GM18870 (cell line): Measurements from ENCODE around the gene MMRN2.
"Not testable (repeated sequence)": the region's sequence is repeated elsewhere in the genome, so short reads cannot be mapped to it uniquely, and the experiment has no call there.

Experiments used
- ATAC-seq: cut with Tn5 transposase; IDR thresholded peaks from one replicate; pipeline ENCODE4 v1.9.1; 2021; ENCODE audit warnings: moderate library complexity; ENCODE audit not compliant: unreplicated experiment

MMRN2 gene

DNA sequence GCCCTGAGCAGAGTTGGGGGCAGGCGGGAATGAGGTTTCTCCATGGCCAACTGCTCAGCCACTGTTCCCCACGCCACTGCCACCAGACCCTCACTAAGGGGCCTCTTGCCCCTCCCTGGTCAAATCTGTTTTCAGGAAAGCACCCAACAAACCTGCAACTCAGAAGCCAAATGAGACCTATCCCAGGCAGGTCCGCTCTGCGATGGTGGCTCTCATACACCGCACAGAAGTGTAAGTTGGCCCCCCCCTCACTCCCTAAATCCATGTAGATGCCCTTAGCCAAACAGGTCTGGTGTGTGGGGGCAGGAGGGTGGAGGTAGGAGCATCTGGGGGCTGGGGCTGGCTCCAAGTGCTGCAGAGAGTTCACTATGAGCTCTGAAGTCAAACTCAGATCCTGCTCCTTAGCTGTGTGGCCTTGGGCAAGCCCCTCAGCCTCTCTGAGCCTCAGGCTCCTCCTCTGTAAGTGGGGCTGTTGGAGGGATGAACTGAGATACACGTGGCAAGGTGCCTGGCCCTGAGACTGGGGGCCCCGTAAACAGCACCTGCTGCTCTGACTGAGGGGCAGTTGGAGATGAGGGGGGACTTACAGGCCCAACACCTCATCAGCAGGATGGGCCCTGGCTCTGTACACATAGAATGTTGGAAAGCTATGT lies 1.1 kb downstream of the MMRN2 start:
- no peak for ATAC-seq

DNA sequence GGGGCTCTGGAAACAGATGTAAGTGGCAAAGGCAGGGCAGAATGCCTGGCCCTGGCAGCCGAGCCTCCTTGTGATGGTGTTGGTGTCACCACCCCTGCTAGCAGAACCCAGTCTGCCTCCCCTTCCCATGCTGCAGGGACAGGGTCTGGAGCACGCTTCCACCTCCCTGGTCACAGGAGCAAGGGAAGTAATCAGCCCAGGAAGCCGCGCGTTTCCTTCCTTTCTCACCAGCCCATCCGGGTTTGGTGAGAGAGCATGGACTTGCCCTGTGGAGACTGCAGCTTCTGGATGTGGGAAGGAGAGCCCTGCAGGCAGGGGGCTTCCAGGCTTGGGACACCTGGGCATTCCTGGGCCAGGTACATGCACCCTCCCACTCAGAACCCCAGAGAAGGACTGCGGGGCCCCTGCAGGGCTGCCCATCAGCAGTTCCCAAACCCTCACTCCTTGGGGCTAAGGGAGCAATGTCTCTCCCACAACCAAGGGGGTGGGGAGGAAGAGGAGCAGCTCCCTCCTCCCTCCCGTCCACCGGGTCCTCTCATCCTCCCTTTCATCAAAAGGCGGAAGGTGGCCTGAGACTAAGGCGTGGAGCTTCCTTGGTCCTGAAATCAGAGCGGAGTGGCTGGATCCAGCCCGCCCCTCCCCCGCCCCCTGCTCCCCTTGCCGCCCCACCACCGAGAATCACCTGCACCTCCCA lies 1.8 kb downstream of the MMRN2 start:
- no peak for ATAC-seq

DNA sequence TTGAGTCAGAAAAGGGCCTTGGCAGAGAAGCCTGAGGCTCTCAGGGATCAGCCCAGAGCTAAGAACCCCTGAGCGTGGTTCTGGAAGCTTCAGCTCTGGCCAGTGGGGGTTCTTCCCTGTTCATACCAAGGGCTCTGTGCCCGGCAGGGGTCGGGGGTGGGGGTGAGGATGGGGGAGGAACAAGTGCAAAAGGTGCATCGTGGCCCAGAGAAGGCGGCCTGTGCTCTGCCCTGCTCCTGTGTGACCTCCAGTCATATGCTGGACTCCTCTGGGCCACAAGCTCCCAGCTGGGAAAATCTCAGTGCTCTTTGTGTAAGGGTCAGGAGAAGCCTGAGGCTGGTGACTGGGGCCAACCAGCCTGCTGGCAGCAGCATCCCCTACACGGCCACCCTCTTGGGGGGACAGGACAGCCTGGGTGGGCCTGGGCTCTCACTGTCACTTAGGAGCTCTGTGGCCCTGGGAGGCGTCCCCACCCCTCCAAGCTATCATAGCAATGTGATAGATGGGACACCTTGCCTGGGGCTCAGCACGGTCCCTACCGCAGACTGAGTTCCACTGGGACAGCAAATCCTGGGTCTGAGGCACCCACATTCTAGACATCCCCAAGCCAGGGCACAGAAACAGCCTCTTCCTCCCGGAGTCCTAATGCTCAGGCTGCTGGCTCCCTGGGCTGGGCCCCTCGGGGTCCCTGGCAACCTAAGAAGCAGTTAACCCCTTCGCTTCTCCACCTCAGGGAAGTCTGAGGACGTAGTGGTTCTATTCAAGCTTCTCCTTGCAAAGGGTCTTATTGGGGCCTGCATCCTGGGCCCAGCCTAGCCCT lies 2.5 kb downstream of the MMRN2 start:
- no peak for ATAC-seq

DNA sequence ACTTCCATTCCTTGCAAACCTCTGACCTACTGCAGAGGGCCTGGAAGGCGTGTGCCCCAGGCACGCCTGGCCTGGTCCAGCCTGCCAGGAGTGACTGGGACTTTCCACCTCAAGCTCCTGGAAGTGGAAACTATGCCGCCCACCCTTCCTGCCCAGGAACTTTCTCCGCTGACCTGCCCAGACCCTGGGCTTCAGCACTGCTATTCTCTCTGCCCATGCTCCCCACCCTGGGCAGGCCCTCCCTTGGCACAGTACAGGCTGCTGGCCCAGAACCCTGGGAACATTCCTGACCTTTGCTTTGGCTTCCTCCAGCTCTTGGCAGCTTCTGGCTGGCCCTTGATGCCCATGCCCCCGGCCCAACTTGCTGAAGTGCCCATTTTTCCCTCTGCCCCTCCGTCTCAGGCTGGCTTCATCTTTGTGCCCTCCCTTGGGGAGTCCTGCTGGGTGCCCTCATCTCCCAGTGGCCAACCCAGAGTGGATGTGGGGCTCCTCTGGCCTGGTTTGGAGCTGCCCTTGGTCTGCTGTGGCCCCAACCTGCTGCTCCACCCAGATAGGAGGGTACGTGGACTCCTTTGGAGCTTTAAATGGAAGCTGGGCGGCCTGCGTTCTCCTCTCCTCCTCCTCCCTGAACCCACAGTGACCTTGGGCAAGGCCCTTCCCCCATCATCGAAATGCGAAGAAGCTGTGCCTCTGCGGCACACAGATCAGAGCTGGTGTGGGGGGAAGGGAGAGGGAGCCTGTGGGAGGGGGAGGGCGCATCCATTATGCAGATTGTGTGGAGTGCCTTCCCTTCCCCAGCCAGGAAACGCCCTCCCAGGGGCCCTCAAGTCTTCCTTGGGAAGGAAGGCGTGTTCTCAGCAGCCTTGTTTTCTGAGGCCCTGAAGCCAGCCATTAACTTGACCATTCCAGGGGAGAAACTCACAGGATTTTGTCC lies 3.4 kb downstream of the MMRN2 start:
- ATAC-seq, result no peak

DNA sequence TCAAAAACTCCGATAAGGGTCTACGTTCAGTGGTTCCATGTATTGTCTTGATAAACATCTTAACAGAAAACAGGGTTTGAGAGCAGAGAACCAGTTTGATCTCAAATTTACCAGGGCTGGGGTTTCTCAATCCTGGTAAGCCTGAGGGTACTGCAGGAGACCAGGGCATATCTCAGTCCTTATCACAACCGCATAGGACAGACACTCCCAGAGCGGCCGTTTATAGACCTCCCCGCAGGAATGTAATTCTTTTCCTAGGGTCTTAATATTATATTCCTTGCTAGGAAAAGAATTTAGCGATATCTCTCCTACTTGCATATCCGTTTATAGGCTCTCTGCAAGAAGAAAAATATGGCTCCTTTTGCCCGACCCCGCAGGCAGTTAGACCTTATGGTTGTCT lies 4.7 kb downstream of the MMRN2 start:
- not testable (repeated sequence) for ATAC-seq

DNA sequence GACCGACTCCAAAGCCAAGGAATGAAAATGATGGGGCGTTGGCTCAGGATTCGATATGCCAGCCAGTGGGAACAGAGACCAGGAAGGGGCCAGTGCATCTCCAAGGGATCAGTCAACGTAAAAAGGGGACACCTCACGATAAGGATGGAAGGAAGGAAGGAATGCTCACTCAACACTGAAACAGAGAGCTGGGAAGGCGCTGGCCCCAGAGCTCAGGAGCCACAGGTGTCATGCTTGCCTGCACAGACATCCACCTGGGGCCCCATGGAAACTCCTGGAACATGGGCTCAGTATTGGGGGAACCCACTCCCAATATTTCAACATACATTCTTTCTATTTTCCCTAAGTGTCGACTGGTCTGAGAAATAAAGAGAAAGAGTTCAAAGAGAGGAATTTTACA lies 5.3 kb downstream of the MMRN2 start:
- no peak for ATAC-seq

DNA sequence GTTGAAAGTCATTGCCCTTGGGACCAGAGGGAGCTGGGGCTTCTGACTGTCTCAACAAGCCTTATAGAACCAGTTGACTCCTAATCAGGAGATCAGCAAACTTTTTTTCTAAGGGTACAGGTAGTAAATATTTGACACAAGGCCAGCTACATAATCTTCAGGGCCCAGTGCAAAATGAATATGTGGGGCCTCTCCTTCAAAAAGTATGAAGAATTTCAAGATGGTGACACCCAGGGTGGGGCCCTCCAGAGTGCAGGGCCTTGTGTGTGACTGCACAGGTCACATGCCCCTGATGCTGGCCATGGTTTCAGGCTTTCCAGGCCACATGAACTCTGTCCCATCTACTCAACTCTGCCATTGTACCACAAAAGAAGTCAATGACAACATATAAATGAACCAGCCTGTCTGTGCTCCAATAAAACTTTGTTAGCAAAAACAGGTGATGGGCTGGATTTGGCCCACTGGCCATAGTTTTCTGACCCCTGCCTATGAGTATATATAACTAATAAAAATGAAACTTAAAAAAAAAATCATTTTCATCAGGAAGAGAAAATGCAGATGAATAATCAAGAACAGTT lies 6.1 kb downstream of the MMRN2 start:
- no peak for ATAC-seq

DNA sequence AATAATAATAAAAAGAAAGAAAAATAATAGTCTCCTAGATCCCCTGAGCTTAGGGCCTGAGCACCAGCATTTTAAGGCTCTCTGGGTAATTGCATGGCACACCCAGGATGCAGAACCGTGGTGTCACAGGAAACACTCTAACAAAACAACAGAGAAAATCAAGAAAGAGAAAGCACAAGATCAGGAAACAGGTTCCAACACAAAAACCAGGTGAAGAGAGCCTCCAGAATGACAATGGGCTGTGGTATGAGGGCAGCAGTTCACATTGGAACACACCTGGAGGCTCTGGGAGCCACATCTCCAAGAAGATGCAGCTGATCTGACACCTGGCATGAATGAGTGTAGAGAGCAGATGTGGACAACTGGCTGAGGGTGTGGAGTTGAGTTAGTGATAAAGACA lies 7.1 kb downstream of the MMRN2 start:
- no peak for ATAC-seq

DNA sequence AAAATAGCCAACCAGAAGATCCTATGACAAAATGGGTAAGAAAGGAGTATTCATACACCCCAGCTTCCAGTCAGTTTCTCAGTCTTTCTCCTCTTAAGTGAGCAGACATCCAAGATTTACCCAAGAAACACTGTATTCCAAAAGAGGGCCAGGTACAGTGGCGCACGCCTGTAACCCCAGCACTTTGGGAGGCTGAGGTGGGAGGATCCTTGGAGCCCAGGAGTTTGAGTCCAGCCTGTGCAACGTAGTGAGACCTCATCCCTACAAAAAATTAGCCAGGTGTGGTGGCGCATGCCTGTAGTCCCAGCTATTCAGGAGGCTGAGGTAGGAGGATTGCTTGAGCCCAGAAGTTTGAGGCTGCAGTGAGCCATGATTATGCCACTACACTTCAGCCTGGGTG lies 9.6 kb downstream of the MMRN2 start:
- not testable (repeated sequence) for ATAC-seq

DNA sequence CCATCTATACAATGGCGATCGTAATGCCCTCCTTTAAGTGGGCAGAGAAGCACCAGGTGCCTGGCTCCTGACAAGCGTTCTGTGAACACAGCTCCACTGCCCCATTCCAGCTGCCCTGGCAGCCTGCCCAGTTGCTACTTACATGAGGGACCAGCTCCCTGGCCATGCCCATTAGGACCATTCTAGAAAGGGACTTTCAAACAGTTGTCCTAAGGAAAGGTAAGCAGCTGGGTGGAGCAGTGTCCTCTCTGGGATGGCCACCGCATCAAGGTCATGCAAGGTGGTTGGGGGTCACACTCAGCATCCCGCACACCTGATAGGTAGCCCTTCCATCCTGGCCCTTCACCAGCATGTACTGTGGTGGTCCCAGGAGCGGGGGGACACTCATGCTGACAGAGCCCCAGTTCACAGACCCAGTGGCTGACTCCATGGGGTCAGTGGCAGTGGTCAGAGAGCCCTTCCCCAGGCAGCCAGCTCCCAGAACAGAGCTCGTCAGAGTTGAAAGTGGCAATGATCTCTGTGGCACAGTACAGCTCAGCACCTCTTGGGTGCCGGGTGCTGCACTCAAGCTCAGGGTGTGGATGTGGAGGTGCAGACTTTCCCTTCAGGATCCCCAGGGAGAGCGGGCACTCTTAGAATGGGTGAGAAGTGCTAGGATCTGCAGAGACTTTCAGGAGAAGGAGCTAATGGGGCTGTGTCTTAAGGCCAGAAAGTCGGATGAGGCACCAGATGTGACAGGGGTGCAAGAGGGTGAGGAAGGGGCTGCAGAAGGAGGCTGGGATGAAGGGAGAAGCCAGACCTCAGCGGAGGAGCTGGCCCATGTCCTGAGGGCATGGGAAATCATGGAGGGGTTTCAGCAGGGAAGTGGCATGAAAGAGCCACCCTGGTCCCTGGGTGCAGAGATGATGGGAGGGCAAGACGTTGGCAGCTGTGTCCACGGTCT lies 10.9 kb downstream of the MMRN2 start:
- no peak for ATAC-seq

DNA sequence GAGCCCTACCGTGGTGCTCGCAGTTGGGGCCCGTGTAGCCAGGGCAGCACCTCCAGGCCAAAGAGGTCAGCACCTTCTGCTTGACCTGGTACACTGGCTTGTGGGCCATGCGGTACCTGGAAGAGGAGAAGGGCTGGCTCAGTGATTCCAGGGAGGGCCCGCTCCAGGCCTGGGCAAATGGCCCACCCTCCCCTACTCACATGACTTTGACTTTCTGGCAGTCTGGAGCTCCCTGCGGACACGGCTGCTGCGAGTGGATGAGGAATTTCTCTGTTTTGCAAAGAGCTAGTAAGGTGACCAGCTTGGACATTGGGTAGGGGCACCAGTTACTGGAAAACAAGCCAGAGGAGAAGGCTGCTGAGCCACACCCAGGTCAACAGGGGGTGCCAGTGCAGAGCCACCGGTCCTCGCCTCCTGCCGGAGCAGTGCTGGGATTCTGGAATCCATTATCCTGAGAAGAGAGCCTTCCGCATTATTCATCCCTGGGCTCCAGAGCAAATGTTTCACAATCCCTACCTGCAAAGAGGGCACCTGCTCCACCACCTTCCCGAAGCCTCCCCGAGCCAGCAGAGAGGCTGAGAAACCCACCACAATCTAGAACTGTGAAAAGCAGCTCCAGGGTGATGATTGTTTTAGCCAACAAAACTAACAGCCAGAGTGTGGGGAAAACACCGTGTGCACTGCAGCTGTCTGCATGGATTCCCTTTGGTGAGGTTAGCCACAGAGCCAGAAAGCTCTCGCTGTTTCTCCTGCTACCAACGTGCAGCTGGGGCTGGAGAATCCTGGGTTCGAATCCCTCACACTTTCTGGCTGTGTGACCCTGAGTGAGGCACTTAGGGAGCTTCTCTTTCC lies 11.8 kb downstream of the MMRN2 start:
- no peak for ATAC-seq

DNA sequence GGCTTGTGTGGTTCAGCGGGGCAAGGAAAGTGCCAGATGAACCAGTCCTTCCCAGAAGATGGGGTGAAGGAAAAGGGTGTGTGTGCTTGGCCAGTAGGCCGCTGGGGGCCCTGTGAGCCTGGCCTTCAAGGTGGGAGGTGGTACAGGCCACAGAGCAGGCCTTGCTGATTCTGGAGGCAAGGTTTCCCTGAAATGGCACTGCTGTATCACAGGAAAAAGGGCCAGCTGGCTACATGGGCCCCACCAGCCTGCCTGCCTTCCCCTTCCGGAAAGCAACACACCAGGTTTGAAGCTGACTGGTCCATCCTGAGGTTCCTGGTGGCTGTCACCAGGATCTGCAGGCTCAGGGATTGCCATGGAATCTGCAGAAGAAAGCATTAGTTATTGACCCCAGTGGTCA lies 12.5 kb downstream of the MMRN2 start:
- ATAC-seq, result no peak

DNA sequence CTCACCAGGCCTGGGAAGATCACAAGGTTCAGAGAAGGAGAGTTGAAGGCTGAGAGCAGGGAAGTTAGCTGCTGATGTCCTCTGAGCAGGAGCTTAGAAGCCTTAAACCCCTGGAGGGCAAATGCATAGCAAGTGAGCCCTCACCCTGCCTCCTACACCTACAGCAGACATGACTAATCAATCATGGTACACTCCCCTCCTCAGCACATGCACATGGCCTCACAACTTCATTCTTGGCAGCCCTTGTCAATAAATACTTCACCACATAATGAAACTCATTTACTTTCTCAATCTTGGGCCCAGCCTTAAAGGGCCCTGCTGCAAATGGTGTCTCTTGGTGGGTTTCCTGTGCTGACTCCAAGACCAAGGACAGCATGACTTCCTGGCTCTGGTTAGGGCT lies 12.9 kb downstream of the MMRN2 start:
- ATAC-seq, result no peak

DNA sequence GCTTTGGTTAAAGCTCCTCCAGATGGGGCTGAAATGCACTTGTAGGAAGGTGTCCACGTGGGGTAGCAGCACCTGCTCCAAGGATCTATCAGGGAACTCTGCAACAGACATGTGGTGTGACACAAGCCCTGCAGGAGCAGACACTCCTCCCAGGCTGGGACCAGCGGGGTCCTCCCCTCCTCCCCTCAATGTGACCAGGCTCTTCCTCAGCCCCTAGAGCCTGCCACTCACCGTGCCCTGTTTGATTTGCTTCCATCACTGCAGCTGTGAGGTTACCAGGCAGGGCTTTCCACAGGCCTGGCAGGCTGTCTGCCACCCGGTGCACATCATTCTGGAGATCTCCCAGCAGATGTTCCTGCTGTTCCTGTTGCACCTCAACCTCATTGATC lies 13.4 kb downstream of the MMRN2 start:
- ATAC-seq, result no peak

DNA sequence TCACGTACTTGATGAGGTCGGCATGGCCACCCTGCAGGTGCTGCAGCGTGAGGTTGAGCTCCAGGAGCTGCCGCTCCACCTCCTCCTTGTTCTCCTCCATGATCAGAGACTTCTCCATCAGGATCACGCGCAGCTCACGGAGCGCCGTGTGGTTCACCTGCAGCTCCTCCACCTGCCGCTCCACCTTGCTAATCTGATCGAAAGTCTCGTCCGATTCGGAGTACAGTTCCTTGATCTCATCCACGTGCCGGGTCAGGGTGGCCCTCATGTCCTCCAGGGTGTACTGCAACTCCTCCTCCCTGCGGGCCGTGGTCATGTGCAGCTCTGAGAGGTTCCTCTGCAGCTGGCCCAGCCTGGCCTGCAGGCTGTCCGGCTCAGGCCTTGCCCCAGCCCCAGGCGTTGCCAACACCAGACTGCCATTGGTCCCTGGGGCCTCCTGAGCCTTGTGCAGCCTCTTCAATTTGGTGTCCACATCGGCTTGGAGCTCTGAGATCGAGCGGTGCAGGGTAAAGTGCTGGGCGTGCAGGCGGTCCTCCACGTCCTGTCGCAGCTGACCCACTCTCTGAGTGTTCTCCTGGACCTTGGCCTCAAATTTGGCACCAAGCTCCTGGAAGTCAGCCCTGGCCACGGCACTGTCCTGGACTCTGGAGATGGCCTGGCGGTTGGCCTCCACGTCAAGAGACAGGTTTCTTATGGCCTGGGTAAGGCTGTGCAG lies 13.9 kb downstream of the MMRN2 start:
- ATAC-seq, result no peak

DNA sequence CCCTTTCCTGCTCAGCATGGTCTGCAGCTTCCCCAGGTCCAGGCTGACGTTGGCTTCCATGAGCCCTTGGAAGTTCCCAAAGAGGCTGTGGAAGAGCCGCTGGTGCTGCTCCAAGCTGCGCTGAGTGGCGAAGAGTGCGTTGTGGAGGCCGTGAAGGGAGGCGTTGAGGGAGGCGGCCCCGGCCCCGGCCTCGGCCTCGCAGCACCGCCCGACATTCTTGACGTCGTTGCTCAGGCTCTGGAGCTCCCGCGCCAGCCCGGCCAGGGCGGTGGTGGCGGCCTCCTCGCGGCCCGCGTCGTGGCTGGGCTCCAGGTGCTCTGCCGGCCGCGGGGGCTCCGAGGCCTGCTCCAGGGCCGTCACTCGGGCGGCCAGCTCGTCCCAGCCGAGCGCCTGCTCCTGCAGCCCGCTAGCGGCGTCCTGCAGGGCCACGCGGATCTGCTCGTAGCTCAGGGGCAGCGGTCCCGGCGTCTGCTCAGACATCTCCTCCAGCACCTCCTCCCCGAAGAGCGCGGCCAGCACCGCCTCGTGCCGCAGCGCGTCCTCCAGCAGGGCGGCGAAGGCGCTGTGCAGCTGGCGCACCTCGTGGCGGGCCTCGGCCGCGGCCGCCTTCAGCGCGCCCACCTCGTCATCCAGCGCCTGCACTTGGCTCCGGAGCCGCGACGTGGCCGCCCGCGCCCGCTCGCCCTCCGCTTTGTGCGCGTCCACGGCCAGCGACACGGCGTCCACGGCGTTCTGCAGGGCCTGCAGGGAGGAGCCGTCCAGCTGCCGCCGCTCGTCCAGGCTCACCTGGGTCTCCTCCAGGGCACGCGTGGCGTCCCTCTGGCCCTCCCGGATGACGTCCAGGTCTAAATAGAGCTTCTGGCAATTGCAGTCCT lies 14.7 kb downstream of the MMRN2 start:
- ATAC-seq, result no peak

DNA sequence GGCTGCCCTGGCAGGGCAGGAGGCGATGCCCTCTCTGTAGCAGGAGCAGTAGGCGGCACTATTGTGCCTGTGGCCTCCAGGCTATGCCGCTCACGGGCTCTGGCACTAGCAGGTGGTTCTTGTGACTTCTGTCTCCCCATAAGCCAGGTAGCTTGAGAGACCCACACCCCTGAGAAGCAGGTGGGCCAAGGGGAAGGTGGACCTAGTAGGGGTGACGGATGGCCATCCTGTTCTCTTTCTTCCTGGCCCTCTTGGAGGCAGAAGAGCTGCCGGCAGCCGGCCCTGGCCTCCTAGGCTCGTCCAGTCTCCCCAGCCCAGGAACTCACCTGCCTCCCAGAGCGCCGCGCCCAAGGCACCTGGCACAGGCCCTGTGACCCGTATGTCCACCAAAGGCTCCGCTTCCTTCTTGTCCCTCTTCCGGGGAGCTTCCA lies 15.4 kb downstream of the MMRN2 start:
- no peak for ATAC-seq
